Measurements from ENCODE around the gene ATRNL1. TPM values are rescaled to one million over a fixed set of nuclear protein-coding genes. Genes with fewer than 3 reads are reported as not detected.

ATRNL1 gene
- polyA plus RNA-seq, 1 donor from 2014 or later, result 47.8 TPM

- Histone ChIP-seq H3K27me3 (ENCODE audit: insufficient read depth, low read depth, low read length) (no peaks in the 10 kb centered on the region), H3F3A (ENCODE audit: insufficient read depth, low read length, poor library complexity, severe bottlenecking) (no peaks in the 10 kb centered on the region)
- TF ChIP-seq EZH2 (IDR thresholded peaks at IDR 0.05; ENCODE audit: borderline replicate concordance, insufficient read depth, low read length, poor library complexity, severe bottlenecking) (no peak), POLR2AphosphoS5 (IDR thresholded peaks at IDR 0.05) (no peak), EP300 (conservative IDR thresholded peaks at IDR 0.05; ENCODE audit: poor library complexity, severe bottlenecking) (no peak), SMC3 (conservative IDR thresholded peaks at IDR 0.05; ENCODE audit: poor library complexity) (no peak), TAF1 (IDR thresholded peaks at IDR 0.05; ENCODE audit: low read depth) (no peak), MXI1 (conservative IDR thresholded peaks at IDR 0.05; ENCODE audit: poor library complexity, severe bottlenecking) (no peak), RAD21 (conservative IDR thresholded peaks at IDR 0.05) (no peak), CTCF (IDR thresholded peaks at IDR 0.05; ENCODE audit: poor library complexity, severe bottlenecking) (no peak)
- TF ChIP-seq, protein P1, sequence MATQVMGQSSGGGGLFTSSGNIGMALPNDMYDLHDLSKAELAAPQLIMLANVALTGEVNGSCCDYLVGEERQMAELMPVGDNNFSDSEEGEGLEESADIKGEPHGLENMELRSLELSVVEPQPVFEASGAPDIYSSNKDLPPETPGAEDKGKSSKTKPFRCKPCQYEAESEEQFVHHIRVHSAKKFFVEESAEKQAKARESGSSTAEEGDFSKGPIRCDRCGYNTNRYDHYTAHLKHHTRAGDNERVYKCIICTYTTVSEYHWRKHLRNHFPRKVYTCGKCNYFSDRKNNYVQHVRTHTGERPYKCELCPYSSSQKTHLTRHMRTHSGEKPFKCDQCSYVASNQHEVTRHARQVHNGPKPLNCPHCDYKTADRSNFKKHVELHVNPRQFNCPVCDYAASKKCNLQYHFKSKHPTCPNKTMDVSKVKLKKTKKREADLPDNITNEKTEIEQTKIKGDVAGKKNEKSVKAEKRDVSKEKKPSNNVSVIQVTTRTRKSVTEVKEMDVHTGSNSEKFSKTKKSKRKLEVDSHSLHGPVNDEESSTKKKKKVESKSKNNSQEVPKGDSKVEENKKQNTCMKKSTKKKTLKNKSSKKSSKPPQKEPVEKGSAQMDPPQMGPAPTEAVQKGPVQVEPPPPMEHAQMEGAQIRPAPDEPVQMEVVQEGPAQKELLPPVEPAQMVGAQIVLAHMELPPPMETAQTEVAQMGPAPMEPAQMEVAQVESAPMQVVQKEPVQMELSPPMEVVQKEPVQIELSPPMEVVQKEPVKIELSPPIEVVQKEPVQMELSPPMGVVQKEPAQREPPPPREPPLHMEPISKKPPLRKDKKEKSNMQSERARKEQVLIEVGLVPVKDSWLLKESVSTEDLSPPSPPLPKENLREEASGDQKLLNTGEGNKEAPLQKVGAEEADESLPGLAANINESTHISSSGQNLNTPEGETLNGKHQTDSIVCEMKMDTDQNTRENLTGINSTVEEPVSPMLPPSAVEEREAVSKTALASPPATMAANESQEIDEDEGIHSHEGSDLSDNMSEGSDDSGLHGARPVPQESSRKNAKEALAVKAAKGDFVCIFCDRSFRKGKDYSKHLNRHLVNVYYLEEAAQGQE (IDR thresholded peaks at IDR 0.05; ENCODE audit: borderline replicate concordance), result no peak
Observed at GRCh38 chr10:115043719-115044118, 49.4 kb upstream of the ATRNL1 start.

DNA sequence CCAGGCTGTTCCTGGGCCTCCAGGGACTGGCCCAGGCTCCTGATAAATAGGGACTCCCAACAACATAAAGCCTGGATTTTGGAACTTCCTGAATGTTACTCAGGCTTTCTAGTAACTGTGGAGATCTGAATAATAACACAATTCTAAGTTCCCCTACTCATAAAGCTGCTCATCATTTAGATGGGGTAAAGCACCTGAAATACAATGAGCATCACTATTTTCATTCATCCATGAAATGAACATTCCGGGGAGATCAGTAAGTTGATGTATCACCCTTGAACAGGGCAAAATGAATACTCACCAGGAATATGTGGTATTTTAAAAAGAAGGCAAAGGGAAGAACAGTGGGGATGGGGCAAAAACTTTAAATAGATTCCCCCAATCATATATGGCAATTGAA is 48.3 kb upstream of the ATRNL1 start:
- no peak overlapping the region for H2AFZ ChIP-seq (ENCODE audit: low read depth, low read length)
- H4K20me1 ChIP-seq (ENCODE audit: insufficient read depth), result no peaks in the 10 kb centered on the region
- H3K27me3 ChIP-seq (ENCODE audit: insufficient read depth, low read depth, low read length), result no peaks in the 10 kb centered on the region
- H3K9me3 ChIP-seq (ENCODE audit: low read length), result no peaks in the 10 kb centered on the region
- H3K9ac ChIP-seq (ENCODE audit: low read length), result no peak overlapping the region
- H3F3A ChIP-seq (ENCODE audit: insufficient read depth, low read length, poor library complexity, severe bottlenecking), result no peaks in the 10 kb centered on the region
- no peaks in the 10 kb centered on the region for H3K9me2 ChIP-seq (ENCODE audit: insufficient read depth, low read length)
- H3K36me3 ChIP-seq (ENCODE audit: insufficient read depth, low read length), result no peaks in the 10 kb centered on the region
- no peak overlapping the region for H3K4me3 ChIP-seq (ENCODE audit: low read length)
- H3K27ac ChIP-seq (ENCODE audit: low read length), result no peak overlapping the region
- H3K79me2 ChIP-seq (replicated peaks; ENCODE audit: insufficient read depth, low read length), result no peaks in the 10 kb centered on the region
- no peak overlapping the region for H3K4me2 ChIP-seq (ENCODE audit: low read length)
- TF ChIP-seq TAF1 (IDR thresholded peaks at IDR 0.05; ENCODE audit: low read depth) (no peak), SMC3 (conservative IDR thresholded peaks at IDR 0.05; ENCODE audit: poor library complexity) (no peak), RAD21 (conservative IDR thresholded peaks at IDR 0.05) (no peak), MXI1 (conservative IDR thresholded peaks at IDR 0.05; ENCODE audit: poor library complexity, severe bottlenecking) (no peak), EZH2 (IDR thresholded peaks at IDR 0.05; ENCODE audit: borderline replicate concordance, insufficient read depth, low read length, poor library complexity, severe bottlenecking) (no peak), EP300 (conservative IDR thresholded peaks at IDR 0.05; ENCODE audit: poor library complexity, severe bottlenecking) (no peak), POLR2AphosphoS5 (IDR thresholded peaks at IDR 0.05) (no peak), CTCF (IDR thresholded peaks at IDR 0.05; ENCODE audit: poor library complexity, severe bottlenecking) (no peak)
- TF ChIP-seq, protein P1 (IDR thresholded peaks at IDR 0.05; ENCODE audit: borderline replicate concordance), result no peak

More at GRCh38 chr10:115043719-115044118, 49.4 kb upstream of the ATRNL1 start:
- H4K20me1 ChIP-seq (ENCODE audit: insufficient read depth), result no peaks in the 10 kb centered on the region
- no peaks in the 10 kb centered on the region for H3K36me3 ChIP-seq (ENCODE audit: insufficient read depth, low read length)
- no peak overlapping the region for H3K9ac ChIP-seq (ENCODE audit: low read length)
- no peak overlapping the region for H3K27ac ChIP-seq (ENCODE audit: low read length)
- no peaks in the 10 kb centered on the region for H3K9me2 ChIP-seq (ENCODE audit: insufficient read depth, low read length)
- no peak overlapping the region for H3K4me2 ChIP-seq (ENCODE audit: low read length)
- no peaks in the 10 kb centered on the region for H3K9me3 ChIP-seq (ENCODE audit: low read length)
- no peak overlapping the region for H3K4me3 ChIP-seq (ENCODE audit: low read length)
- H2AFZ ChIP-seq (ENCODE audit: low read depth, low read length), result no peak overlapping the region
- no peaks in the 10 kb centered on the region for H3K79me2 ChIP-seq (replicated peaks; ENCODE audit: insufficient read depth, low read length)
